HL-60 (cell line): ENCODE measurements around the gene DCDC2C.

Experiments used
- DNase-seq, 2 experiments: peaks; one replicate each; pipeline ENCODE4 v3.0.0-alpha.2; 2010 to 2020; ENCODE audit warnings: low read depth in 1 of 2, low spot score in 1 of 2
- H3K27ac ChIP-seq: fragments of 250-450 bp; sonication (Bioruptor Pico); replicated peaks from 2 replicates; pipeline ENCODE4 v1.5.1; 2020; ENCODE audit warnings: mild to moderate bottlenecking, moderate library complexity
- H3K27me3 ChIP-seq: fragments of 250-450 bp; sonication (Bioruptor Pico); 2 replicates; pipeline ENCODE4 v1.5.1; 2021; ENCODE audit warnings: mild to moderate bottlenecking, moderate library complexity; ENCODE audit not compliant: insufficient read depth, poor library complexity, severe bottlenecking
- H3K4me3 ChIP-seq: replicated peaks from 2 replicates; pipeline ENCODE4 v1.5.1; 2011; ENCODE audit warnings: mild to moderate bottlenecking, control low read depth, low read length; ENCODE audit not compliant: insufficient read depth
- GABPA ChIP-seq: IDR thresholded peaks from 2 replicates; pipeline ENCODE4 v1.6.1; 2012; ENCODE audit warnings: low read depth
- POLR2AphosphoS5 ChIP-seq: IDR thresholded peaks from 2 replicates; pipeline ENCODE4 v1.6.1; 2012; ENCODE audit warnings: low read depth
- REST ChIP-seq: IDR thresholded peaks from 2 replicates; pipeline ENCODE4 v1.6.1; 2012; ENCODE audit warnings: low read depth; ENCODE audit not compliant: insufficient replicate concordance
- SPI1 ChIP-seq: IDR thresholded peaks from 2 replicates; pipeline ENCODE4 v1.6.1; 2012; ENCODE audit warnings: low read depth, mild to moderate bottlenecking, borderline replicate concordance
- TF ChIP-seq, protein P1 (sequence below): IDR thresholded peaks from one replicate; pipeline ENCODE4 v1.5.1; 2011; ENCODE audit warnings: low read length, control low read depth, inconsistent platforms; ENCODE audit not compliant: insufficient read depth

Gene DCDC2C

GRCh38 chr2:3747032-3747654, 43.8 kb downstream of the DCDC2C start:
- no peak overlapping the region for H3K4me3 ChIP-seq
- DNase-seq, result no peak
- no peak overlapping the region for H3K27ac ChIP-seq
- TF ChIP-seq, protein P1, sequence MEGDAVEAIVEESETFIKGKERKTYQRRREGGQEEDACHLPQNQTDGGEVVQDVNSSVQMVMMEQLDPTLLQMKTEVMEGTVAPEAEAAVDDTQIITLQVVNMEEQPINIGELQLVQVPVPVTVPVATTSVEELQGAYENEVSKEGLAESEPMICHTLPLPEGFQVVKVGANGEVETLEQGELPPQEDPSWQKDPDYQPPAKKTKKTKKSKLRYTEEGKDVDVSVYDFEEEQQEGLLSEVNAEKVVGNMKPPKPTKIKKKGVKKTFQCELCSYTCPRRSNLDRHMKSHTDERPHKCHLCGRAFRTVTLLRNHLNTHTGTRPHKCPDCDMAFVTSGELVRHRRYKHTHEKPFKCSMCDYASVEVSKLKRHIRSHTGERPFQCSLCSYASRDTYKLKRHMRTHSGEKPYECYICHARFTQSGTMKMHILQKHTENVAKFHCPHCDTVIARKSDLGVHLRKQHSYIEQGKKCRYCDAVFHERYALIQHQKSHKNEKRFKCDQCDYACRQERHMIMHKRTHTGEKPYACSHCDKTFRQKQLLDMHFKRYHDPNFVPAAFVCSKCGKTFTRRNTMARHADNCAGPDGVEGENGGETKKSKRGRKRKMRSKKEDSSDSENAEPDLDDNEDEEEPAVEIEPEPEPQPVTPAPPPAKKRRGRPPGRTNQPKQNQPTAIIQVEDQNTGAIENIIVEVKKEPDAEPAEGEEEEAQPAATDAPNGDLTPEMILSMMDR, result no peak
- TF ChIP-seq SPI1 (no peak), REST (no peak), GABPA (no peak), POLR2AphosphoS5 (no peak)
- H3K27me3 ChIP-seq, result no peaks in the 10 kb centered on the region

DNA sequence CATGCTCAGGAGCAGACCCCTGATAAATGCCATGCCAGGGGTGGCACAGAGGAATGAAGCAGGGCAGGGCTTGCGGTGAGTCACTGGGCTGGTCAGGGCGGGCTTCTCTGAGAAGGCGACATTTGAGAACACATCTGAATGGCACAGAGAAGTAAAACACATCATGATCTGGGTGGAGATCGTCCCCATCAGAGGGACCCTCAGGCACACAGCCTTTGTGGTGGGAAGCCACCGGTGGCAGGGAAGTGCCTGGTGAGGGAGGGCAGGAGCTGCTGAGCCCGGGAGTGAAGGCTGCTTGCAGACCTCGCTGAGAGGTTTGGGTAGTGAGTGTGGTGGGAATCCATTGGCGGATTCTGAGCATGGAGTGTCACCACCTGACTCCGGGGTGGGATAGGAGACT, 44.5 kb downstream of the DCDC2C start:
- TF ChIP-seq GABPA, result no peak
- TF ChIP-seq SPI1, result no peak
- TF ChIP-seq REST, result no peak
- DNase-seq, result no peak
- H3K27ac ChIP-seq, result no peak overlapping the region
- H3K4me3 ChIP-seq, result no peak overlapping the region
- H3K27me3 ChIP-seq, result no peaks in the 10 kb centered on the region

- no peaks in the 10 kb centered on the region for H3K27me3 ChIP-seq
- DNase-seq, result no peak
- H3K27ac ChIP-seq, result no peak overlapping the region
- no peak overlapping the region for H3K4me3 ChIP-seq
- TF ChIP-seq POLR2AphosphoS5 (no peak), GABPA (no peak)
Measured at GRCh38 chr2:3749201-3749600, 45.8 kb downstream of the DCDC2C start.

GRCh38 chr2:3751251-3751650, 47.9 kb downstream of the DCDC2C start:
- TF ChIP-seq POLR2AphosphoS5, result no peak
- TF ChIP-seq SPI1, result no peak
- no peak for TF ChIP-seq REST
- TF ChIP-seq, protein P1, result no peak
- no peak for TF ChIP-seq GABPA
- Histone ChIP-seq H3K4me3 (no peak overlapping the region), H3K27me3 (no peaks in the 10 kb centered on the region), H3K27ac (no peak overlapping the region)
- no peak for DNase-seq
